HG03139 (cell line): ENCODE results near the gene BIRC2.
"Not testable (repeated sequence)": the region's sequence is repeated elsewhere in the genome, so short reads cannot be mapped to it uniquely, and the experiment has no call there.

Experiments
- ATAC-seq: cut with Tn5 transposase; IDR thresholded peaks from one replicate; pipeline ENCODE4 v1.9.1; 2021; ENCODE audit not compliant: unreplicated experiment

Gene BIRC2

DNA sequence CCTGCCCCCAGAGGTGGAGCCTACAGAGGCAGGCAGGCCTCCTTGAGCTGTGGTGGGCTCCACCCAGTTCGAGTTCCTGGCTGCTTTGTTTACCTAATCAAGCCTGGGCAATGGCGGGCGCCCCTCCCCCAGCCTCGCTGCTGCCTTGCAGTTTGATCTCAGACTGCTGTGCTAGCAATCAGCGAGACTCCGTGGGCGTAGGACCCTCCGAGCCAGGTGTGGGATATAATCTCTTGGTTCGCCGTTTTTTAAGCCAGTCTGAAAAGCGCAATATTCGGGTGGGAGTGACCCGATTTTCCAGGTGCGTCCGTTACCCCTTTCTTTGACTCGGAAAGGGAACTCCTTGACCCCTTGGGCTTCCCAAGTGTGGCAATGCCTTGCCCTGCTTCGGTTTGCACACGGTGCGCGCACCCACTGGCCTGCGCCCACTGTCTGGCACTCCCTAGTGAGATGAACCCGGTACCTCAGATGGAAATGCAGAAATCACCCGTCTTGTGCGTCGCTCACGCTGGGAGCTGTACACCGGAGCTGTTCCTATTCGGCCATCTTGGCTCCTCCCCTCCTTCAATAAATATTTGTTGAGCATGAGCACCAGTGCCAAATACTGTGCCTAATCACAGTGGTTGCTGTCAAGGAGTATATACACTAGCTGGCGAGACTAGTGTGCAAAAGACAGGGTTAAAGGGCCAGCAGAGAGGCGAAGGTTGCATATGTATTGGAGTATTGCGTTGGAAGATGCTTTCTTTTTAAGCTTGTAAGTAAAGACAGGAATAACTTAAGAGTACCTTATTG is 27.8 kb downstream of the BIRC2 start:
- not testable (repeated sequence) for ATAC-seq

DNA sequence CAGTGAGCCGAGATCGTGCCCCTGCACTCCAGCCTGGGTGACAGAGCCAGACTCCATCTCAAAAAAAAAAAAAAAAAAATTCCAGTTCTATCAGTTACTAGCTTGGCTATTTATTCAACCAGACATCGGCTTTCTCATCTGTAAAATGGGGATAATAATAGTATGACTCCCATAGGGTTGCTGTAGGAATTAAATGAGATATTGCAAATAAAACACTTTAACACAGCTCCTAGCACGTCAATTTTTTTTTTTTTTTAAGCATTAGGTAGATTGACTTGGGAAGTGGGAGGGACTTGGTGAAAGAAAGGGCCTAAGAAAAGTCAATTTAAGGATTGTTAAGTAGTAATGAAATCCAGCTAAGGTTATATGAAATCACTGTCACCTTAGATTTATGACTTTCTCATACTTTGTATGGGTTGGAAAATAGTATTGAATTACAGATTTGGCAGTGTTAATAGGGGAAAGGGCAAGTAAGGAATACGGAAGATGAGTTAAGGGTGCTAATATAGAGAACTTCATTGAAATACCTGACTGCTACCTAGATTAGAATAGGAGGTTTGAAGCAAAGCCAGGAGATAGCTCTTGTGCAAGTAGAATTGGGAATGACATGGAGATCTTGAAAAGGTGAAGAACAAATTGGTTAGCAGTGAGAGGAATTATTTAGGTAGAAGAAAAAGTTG is 28.8 kb downstream of the BIRC2 start:
- ATAC-seq: no peak

DNA sequence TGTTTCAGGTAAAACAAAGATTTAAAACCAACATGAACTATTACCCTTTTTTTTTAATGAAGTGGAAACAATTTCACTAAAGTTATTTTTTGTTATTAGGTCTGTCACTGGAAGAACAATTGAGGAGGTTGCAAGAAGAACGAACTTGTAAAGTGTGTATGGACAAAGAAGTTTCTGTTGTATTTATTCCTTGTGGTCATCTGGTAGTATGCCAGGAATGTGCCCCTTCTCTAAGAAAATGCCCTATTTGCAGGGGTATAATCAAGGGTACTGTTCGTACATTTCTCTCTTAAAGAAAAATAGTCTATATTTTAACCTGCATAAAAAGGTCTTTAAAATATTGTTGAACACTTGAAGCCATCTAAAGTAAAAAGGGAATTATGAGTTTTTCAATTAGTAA is 30.9 kb downstream of the BIRC2 start:
- ATAC-seq: no peak

DNA sequence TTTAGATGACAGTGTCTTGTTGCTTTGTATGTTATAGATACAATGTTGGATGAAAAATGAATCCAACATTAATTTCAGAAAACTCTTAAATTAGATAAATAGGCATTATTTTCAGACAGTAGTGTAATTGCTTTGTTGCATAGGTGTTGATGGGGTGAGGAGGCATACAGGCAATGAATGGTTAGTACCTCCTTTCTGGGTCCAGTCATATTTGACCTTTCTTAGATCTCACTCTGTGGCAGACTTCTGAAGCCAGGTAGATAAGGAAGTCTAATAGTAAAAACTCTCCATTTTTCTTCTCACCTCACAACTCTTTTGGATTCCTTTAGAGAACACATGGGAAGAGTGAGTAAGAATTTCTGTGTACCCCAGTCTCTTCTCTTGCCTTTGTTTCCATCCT is 31.8 kb downstream of the BIRC2 start:
- ATAC-seq: no peak

DNA sequence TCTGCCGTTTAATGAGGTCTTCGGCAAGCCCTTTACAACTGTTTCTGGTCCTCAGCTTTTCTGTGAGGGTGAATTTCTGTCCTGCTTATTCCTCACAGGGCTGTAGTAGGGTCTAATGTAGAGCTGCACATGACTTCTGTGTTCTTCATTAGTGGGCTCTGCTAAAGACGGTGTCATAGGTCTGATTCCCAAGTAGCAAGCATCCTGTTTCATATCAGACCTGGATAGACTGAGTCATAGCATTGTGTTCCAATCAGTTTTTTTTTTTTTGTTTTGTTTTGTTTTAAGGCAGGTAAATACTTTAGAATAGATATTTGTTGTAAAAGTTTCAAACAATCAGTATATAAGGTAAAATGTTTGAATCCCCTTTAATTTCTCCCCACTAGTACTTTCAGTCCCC is 35.4 kb downstream of the BIRC2 start:
- no peak for ATAC-seq

DNA sequence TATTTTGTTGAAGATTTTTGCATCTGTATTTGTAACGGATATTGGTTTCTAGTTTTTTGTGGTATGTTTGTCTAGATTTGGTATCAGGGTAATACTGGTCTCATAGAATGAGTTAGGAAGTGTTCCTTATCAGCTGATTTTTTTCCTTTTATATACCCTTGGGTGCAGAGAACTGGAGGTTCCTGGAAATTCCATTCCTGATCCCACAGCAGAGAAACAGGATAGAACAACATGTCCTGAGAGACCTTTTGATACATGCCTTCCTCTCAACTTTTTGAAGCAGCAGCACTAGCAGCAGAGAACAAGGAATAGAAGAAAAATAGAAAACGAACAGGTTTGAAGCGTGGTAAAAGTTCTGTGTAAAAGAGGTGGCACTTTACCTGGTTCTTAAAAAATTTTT is 36.8 kb downstream of the BIRC2 start:
- no peak for ATAC-seq

DNA sequence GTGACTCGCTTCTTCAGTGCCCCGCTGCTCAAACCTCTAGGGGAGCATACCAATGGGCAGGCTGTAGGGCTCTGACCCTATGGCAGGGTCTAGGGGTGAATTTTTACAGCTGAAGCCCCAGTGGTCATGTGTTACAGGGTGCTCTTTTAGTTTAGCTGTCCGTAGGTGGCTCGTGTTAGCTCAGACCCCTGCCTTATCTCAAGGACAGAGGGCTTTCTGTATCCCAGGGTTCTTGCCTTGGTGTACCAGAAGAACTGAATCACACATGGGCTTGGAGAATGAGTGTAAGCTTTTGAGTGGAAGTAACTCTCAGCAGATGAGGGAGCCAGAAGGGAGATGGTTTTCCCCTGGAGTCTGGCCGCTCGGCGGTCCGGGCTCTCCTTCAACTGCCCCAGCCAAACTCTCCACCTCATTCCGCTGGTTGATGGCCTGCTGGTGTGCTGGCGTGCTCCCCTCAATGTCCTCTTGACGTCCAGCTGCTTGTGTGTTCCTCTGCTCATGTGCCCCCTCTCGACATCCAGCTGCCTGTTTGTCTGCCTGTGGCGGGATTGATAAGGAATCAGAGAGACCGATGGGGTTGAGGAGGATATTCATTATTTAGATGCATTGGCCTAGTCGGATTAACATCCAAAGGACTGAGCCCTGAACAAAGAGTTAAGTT is 37.5 kb downstream of the BIRC2 start:
- ATAC-seq: no peak

DNA sequence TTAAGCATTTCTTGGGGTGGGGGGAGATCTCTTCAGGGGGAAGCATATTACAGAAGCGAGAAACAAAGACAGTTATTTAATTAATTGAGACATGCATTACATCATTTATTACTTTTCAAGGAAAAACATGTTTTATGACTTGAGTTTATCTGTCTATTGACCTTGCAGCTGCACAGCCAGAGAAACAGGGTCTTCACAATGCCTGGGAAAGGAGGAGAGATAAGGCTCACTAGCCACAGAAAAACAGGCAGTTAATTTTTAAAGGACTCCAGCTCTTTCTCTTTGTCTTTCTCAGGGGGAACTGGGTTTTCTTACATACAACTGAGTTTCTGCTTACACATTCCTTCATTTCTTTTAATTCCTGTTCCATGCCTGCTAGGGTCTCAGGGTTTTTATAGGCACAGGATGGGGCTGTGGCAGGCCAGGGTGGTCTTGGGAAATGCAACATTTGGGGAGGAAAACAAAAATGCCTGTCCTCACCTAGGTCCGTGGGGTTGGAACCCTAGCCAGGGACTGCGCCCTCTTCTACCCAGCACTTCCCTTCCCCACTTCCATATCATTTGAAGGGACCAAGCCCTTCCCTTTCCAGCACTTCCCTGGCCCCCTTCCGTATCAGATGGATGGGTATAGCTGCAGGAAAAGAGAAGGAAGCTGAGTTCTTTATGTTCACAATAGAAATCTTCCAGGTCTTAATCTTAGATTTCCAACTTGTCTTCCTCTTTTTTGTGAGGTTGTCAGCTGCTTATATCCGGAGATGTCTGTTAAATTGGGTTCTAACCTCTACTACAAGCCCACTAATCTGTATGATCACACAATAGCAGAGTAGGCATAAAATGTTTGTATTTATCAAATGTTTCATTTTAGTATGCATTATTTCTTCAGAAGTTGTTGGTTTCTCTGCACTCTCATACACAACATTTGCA is 38.3 kb downstream of the BIRC2 start:
- no peak for ATAC-seq

DNA sequence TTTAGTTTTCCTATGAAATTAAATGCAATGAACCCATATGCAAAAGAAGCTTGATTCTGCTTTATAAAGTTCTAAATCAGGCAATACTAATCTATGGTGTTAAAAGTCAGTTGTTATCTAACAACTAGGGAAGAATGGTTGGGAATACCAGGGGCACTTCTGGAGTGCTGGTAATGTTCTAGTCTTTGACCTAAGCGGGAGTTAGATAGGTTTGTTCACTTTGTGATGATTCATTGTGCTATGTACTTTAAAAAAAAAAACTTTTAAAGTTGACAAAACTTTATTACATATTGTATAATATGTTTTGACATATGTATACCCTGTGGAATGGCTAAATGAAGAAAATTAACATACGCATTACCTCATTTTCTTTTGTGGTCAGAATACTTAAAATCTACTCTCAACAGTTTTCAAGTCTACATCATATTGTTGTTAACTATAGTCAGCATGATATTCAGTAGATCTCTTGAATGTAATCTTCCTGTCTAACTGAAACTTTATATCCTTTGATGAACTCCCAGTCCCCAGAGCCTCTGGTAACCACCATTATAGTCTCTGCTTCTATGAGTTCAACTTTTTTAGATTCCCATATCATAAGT is 39.2 kb downstream of the BIRC2 start:
- no peak for ATAC-seq

DNA sequence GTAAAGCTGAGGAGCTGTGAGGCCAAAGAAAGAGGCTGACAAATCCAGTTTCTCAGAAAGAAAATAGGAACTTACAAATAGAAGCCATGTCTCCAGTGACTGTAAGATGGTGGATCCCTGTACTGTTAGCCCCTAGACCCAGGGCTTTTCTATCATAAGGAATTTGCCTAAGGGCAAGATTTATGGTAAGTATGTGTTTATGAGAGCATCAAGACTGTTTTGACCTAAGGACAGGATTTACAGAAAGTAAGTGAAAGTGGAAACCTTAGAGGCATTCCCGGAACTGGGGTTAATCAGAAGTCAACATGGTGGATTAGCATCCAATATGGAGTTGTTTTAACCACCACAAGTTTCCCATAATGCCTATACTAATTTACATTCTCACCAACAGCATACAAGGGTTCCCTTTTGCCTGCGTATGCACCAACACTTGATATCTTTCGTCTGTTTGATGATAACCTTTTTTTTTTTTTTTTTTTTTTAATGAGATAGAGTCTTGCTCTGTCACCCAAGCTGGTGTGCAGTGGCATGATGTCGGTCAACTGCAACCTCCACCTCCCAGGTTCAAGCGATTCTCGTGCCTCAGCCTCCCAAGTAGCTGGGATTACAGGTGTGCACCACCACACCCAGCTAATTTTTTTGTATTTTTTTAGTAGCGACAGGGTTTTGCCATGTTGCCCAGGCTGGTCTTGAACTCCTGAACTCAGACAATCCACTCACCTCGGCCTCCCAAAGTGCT is 40.2 kb downstream of the BIRC2 start:
- ATAC-seq: no peak

DNA sequence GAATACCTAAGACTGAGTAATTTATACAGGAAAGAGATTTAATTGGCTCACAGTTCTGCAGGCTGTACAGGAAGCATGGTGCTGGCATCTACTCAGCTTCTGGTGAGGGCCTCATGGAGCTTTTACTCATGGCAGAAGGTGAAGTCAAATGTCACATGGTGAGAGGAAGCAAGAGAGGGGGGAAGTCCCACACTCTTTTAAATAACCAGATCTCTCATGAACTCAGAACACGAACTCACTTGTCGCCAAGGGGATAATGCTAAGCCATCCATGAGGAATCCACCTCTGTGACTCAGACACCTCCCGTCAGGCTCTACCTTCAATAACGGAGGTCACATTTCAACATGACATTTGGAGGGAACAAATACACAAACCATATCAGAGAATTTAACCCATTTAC is 42.2 kb downstream of the BIRC2 start:
- no peak for ATAC-seq

DNA sequence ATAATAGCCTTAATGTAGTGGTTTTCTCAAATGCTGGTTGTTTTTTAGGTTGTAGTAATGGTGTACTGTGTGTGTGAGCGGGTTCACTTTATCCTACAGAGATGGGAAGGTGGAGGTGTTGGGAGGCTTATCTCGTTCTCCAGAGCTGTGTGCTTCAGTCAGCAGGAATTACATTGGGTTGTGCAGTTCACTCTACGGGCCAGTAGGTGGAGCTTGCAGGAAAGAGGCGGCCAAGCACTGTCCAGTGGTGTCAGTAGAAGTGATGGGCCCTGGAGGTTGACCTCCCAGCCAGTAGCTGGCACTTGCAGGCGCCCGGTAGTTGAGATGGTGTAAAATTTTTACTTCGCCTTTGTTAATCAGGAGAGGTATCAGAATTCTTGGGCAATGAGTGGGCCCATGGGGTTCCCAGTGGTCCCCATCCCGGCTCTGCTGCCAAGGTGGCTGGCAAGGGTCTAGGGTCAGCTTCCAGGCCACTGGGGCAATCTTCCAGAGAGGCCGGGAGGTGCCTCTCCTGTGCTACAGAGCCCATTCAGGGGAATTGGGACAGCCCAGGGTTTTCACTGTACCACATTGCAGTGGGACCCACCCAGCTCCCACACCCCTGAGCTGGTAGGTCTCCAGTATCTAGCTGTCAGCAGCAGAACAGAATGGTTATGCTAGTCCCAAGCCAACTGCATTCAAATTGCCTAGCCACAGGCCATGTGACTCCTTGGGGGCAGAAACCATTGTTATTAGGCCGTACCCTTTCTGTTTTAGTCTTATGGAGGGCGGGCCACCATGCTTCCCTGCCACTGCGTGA is 43.9 kb downstream of the BIRC2 start:
- ATAC-seq: peak; percentile 84

DNA sequence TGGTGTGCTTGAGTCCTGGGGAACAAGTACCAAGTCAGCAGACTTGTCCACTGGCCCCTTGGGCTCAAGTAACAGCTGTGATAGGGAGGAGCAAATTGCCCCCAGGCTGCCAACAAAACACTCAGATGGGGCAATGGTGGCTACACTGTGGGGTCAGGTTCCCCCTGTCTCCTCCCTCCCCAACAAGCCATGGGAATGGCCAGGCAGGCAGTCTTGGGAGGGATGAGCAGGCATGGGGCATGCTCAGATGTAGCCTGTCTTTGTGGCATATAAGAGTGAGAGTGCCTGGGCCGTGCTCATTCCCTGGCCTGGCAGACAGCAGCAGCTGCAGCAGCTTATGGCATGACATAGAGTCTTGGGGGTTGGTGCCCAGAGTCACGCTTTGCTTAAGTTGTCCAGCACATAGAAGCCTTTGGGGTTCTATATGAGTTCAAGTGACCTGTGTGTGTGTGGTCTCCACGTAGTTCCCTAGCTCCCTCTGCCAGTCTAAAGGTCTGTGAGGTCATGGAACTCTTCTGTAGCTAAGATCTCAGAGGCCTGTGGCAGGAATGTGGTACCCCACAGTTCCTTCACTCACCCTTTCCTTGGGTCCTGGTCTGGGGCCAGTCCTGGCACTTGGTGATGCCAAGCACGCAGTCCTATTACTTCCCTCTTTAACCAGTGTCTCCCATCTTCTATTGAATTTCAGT is 44.7 kb downstream of the BIRC2 start:
- no peak for ATAC-seq

DNA sequence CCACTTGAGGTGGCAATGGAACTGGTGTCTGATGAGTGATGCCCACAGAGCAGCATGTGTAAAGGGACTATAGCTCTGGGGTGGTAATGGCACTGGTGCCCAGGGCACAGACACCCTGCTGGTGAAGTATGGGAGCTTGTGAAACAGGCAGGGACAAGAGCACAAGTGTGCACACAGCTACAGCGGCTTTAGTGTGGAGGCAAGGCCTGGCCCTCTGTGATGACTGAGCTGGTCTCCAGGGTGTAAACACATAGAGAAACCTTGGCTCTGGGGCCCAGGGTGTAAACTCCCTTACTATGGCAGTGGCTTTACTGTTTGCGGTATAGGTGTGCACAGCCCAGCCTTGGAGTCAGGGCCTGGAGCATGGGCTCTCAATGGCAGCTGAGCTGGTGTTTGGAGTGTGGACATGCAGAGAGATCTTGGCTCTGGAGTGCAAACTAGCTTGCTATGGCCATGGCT is 46.3 kb downstream of the BIRC2 start:
- ATAC-seq: no peak

DNA sequence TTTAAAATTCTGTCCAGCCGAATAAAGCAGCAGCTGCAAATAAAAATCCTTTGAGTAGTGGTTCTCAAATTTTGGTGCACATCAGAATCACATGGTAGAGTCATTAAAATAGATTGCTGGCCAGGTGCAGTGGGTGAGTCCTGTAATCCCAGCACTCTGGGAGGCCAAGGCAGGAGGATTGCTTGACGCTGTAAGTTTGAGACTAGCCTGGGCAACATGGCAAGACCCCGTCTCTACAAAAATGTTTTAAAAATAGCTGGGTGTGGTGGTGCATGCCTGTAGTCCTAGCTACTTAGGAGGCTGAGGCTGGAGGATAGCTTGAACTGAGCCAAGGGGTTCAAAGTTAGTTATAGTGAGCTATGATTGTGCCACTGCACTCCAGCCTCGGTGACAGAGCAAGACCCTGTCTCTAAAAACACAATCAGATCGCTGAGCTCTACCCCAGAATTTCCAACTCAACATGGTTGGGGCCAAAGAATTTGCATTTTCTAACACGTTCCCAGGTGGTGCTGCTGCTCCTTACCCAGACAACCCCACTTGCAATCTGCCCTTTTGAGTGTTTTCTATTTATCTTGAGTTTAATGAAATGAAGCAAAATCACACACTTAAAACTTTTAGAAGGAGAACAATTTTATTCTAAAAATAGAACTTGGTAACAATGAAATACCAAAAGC is 48.8 kb downstream of the BIRC2 start:
- no peak for ATAC-seq

DNA sequence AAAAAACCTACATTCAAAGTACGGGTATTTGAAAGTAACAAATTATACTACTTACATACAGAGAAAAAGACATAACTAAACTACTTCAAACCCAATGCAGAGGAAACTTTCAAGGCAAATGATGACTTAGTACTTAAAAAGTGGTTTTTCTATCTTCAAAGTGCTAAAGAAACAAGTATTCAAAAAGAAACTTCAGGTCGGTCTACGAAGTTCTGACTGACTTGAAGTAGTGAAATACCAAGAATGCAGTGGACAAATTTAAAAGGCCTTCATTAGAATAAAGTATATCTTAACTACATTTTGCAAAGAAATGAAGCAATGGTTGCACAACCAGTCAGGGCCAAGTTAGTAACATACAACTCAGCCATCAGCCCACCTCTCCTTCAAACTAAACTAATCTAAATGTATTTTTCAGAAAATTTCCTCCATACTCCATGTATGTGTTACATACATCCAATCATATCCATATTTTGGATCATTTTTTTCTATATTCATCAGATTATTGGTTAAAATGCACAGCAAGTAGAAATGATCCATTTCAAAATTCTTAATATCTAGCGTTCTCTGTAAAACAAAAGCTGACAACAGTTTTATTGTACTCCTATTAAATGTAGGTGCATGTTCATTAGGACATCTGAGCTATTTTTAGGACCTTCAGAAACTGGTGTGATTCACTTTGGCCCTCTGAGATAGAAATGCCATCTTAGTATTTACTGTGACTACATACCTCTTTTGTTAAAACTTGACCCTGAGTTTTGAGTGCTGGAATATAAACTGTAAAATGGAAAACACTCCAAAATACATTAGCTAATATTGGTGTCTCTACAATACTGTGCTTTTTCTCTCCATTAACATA is 49.9 kb downstream of the BIRC2 start:
- no peak for ATAC-seq

DNA sequence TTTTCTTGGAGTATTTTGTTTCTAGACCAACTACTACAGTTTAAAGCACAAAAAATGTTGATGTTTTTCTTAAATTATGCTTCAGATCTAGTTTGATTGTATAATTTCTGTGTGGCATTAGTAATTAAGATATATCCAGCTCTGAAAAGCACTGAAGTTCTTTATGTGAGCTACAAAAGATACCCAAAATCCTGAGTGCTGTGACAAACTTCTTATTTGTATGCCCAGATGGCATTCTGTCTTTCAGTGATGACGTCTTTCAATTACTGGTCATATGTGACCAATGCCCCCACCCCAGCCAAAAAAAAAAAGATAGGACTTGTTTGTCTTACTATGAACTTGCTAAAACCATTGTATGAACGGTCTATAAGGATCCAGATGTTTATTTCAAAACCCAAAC is 51.3 kb downstream of the BIRC2 start:
- no peak for ATAC-seq
